GM19324 (cell line): Measurements from ENCODE around the gene SERPINA4.

Experiments
- ATAC-seq: cut with Tn5 transposase; IDR thresholded peaks from one replicate; pipeline ENCODE4 v1.9.1; 2021; ENCODE audit warnings: mild to moderate bottlenecking, moderate library complexity; ENCODE audit not compliant: unreplicated experiment, low FRiP score

Gene SERPINA4

DNA sequence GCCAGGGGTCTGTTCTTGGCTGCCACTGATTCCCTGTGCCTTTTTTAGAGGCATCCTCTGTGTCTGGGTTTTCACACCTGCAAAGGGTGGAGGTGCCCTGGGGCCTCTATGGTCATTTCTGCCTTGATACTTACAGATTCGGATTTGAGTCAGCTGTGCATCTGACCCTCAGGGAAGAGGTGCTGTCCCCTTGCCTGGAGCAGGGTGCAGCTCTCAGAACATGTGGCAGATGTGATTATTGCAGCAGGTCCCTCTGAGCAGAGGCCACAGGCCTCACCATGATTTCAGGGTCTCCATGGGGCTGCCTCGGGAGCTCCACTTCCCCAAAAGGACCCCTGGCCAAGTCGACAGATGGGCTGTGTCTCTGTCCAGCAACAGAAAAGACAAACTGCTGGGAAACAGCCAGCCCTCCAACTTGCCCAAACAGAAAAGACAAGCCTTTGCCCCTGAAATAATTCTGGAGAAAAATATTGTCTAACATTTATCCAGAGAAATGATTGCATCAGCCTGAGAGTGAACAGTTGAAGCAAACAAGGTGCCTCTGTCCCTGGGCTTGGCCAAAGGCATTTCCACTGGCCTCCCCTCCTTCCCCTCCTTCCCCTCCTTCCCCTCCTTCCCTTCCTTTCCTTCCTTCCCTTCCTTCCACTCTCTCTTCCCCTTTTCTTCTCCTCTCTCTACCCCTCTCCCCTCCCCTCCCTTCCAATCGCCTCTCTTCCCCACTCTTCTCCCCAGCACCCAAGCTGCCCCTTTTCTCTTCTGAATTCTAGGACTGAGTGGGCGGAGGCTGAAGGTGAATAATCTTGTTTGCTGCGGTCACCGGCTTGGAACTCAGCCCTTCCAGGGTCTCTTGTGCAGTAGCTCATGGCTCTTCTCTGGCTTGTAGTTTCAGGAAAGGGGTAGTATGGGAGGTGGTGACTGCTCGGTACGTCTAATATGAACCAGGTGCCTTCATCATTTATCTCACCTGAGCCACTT, 51.6 kb downstream of the SERPINA4 start:
- ATAC-seq = no peak

GRCh38 chr14:94613720-94614644, 52.7 kb downstream of the SERPINA4 start:
- ATAC-seq = no peak

DNA sequence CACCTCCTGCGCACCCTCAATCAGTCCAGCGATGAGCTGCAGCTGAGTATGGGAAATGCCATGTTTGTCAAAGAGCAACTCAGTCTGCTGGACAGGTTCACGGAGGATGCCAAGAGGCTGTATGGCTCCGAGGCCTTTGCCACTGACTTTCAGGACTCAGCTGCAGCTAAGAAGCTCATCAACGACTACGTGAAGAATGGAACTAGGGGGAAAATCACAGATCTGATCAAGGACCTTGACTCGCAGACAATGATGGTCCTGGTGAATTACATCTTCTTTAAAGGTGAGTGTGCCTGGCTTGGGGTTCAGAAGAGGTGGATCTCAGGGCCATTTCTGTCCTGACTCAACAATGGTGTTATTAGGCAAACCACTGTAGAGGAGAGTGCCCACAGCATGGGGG, 53.6 kb downstream of the SERPINA4 start:
- no peak for ATAC-seq

DNA sequence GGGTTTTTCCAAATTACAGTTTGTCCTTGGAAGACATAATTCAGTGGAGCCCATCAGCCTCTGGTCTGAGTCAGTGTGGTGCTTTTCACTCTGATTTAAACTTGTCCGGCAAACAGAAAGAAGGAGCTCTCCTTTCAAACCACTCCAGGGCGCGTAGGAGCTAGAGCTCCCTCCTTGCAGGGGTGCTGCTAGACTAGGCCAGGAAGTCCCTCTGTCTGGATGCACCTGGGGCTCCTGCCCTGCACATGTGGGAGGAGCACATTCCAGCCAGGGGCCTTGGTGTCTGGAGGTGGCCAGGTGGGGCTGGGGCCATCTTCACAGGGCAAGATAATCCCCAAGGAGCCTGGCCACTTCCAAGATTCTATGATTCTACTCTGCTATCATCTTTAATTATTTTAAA, 54.0 kb downstream of the SERPINA4 start:
- no peak for ATAC-seq

DNA sequence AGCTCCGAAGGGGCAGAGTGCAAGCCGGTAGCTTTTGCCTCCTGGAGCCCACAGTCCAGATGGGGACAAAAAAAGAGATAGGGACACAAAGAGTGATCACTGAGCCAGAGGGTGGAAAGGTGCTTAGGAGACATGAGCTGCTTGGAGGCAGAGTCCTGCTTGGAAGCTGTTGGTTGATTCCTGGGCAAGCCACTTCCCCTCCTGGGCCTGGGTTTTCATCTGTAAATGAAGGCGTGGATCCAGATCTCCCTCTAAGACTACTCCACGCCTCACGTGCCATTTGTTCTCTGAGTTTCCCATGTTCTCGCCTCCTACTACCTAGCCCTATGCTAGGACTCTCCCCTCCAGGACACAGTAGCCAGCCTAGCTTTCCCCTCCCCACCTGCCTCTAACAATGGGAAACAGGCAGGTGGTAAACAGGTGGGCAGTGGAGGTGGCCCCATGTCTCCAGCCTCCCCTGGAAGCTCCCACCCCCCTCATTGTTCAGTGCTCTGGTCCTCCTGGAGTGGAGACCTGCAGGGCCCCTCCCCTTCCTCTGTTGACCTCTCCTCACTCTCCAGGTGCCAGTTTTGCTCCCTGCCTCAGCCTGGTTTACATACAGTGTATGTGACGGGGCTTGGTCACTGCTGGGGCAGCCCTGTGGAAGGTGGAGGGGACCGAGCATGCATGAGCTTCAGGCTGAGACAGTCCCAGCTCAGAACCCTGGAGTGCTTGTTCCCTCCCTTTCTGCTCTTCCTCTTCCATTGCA, 54.8 kb downstream of the SERPINA4 start:
- ATAC-seq = no peak

DNA sequence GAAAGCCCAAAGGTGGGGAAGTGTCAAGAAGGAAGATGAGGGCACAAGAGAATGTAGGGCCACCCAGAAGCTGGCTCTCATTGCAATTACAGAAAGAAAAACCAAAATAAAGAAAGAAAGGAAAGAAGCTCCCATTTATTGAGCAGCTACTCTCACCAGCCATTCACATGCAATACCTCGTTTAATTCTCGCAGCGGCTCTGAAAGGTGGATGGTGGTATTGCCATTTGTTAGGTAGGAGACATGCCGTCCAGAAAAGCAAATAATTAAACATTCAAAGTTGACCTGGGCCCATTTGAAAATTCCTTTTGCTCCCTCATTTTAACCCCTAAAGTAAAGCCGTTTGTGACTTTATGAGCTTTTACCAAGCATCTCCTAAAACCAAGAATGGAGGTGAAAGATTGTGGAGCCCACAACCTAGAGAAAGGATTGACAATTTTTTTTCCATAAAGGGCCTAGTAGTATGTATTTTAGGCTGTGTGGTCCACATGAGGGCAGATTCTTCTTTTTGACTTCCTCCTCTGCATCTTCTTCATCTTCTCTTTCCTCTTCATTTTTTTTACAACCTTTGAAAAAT, 56.2 kb downstream of the SERPINA4 start:
- no peak for ATAC-seq

DNA sequence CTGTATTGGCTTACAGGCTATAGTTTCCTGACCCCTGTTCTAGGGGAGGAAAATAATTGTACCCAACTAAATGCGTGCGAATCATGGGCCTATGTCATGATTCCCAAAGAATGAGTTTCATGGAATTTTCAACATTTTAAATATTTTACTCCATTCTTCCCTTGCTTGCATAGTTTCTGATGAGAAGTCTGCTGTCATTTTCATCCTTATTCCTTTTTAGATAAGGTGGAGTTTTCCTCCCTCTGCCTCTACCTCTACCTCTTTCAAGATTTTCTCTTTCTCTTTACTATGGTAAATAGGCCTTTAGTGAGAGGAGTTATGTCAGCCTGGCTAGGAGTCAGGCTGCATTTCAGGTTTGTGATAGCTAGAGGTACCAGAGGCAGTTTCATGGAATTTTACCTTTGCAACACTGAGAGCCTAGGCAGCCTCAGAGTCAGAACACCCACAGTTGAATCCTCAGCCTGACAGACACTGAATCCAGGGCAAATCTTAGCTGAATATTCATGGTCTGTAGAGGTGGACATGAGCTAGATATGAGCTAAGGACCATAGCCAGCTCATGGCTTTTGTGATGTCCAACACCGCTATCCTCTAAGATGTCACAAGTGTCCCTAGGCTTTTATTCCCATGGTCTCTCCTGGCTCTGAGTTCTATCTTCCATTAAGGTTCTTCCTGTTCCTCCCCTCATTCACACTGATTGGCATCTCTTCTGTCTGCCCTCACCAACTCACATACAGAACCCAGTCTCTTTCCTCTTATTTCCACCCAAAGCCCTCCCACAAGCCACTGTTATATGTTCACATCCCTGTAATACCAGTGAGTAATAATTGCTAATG, 57.0 kb downstream of the SERPINA4 start:
- ATAC-seq = no peak

- no peak for ATAC-seq
Measured at GRCh38 chr14:94619297-94619696, 58.1 kb downstream of the SERPINA4 start.
